Liver (tissue), 9 donors: Measurements from ENCODE around the gene EPHB2. TPM values are rescaled to one million over a fixed set of nuclear protein-coding genes. Genes with fewer than 3 reads are reported as not detected.

Source experiments
- DNase-seq: peaks from one replicate; pipeline ENCODE4 v3.0.0-alpha.2; 2017; ENCODE audit warnings: low spot score
- H3K27ac ChIP-seq, 2 donors: one replicate each; pipeline ENCODE4 v1.7.0; 2013; ENCODE audit warnings: inconsistent platforms in 2 of 2, low read length in 2 of 2, control low read depth in 1 of 2, low read depth in 1 of 2, mild to moderate bottlenecking in 1 of 2
- H3K27me3 ChIP-seq, 4 donors: one replicate each; pipeline versions ENCODE4 v1.6.1 to v1.7.0; 2013; ENCODE audit warnings: low read length in 3 of 4, inconsistent platforms in 1 of 4, mild to moderate bottlenecking in 1 of 4, moderate library complexity in 1 of 4; ENCODE audit not compliant: control insufficient read depth in 4 of 4, insufficient read depth in 4 of 4
- H3K36me3 ChIP-seq, 4 donors: one replicate each; pipeline versions ENCODE4 v1.6.1 to v1.7.0; 2013; ENCODE audit warnings: low read length in 3 of 4, mild to moderate bottlenecking in 3 of 4, low read depth in 1 of 4, moderate library complexity in 1 of 4; ENCODE audit not compliant: control insufficient read depth in 4 of 4, insufficient read depth in 3 of 4
- H3K4me1 ChIP-seq, 4 donors: one replicate each; pipeline versions ENCODE4 v1.6.1 to v1.7.0; 2013; ENCODE audit warnings: low read length in 3 of 4, mild to moderate bottlenecking in 3 of 4, moderate library complexity in 1 of 4; ENCODE audit not compliant: control insufficient read depth in 4 of 4, insufficient read depth in 4 of 4
- H3K4me3 ChIP-seq, 3 donors: one replicate each; pipeline versions ENCODE4 v1.6.1 to v1.7.0; 2013; ENCODE audit warnings: low read length in 3 of 3, control low read depth in 1 of 3, low read depth in 1 of 3, mild to moderate bottlenecking in 1 of 3
- H3K9ac ChIP-seq, 2 donors: one replicate each; pipeline ENCODE4 v1.7.0; 2013; ENCODE audit warnings: low read length in 2 of 2, mild to moderate bottlenecking in 2 of 2, moderate library complexity in 2 of 2, control low read depth in 1 of 2, low read depth in 1 of 2
- H3K9me3 ChIP-seq, 4 donors: one replicate each; pipeline versions ENCODE4 v1.6.1 to v1.7.0; 2013; ENCODE audit warnings: low read length in 3 of 4; ENCODE audit not compliant: control insufficient read depth in 4 of 4
- EGR1 ChIP-seq, 2 donors: IDR thresholded peaks; 2 replicates each; pipeline ENCODE4 v1.6.1; 2016 to 2018; ENCODE audit warnings: antibody characterized with exemption in 2 of 2, low read depth in 2 of 2
- FOXA1 ChIP-seq: IDR thresholded peaks from 2 replicates; pipeline ENCODE4 v1.6.1; 2016; ENCODE audit warnings: antibody characterized with exemption
- FOXA2 ChIP-seq: IDR thresholded peaks from 2 replicates; pipeline ENCODE4 v1.6.1; 2016; ENCODE audit warnings: antibody characterized with exemption
- GABPA ChIP-seq, 2 donors: IDR thresholded peaks in 1 of 2; conservative IDR thresholded peaks in 1 of 2; 2 replicates each; pipeline ENCODE4 v1.6.1; 2016; ENCODE audit warnings: antibody characterized with exemption in 2 of 2, mild to moderate bottlenecking in 1 of 2, moderate library complexity in 1 of 2
- HNF4A ChIP-seq, 2 donors: conservative IDR thresholded peaks; 2 replicates each; pipeline ENCODE4 v1.6.1; 2016; ENCODE audit warnings: antibody characterized with exemption in 2 of 2, mild to moderate bottlenecking in 2 of 2
- HNF4G ChIP-seq: IDR thresholded peaks from 2 replicates; pipeline ENCODE4 v1.6.1; 2016; ENCODE audit warnings: antibody characterized with exemption
- JUND ChIP-seq, 2 donors: IDR thresholded peaks; 2 replicates each; pipeline ENCODE4 v1.6.1; 2016; ENCODE audit warnings: antibody characterized with exemption in 2 of 2
- NR2F2 ChIP-seq: IDR thresholded peaks from 2 replicates; pipeline ENCODE4 v1.6.1; 2016; ENCODE audit warnings: antibody characterized with exemption
- RAD21 ChIP-seq, 2 donors: IDR thresholded peaks; 2 replicates each; pipeline ENCODE4 v1.6.1; 2016; ENCODE audit warnings: antibody characterized with exemption in 2 of 2, mild to moderate bottlenecking in 2 of 2
- RXRA ChIP-seq, 2 donors: IDR thresholded peaks; 2 replicates each; pipeline ENCODE4 v1.6.1; 2017 to 2018; ENCODE audit warnings: antibody characterized with exemption in 2 of 2, mild to moderate bottlenecking in 1 of 2
- SP1 ChIP-seq: IDR thresholded peaks from 2 replicates; pipeline ENCODE4 v1.6.1; 2018; ENCODE audit warnings: antibody characterized with exemption, mild to moderate bottlenecking
- TAF1 ChIP-seq: conservative IDR thresholded peaks from 2 replicates; pipeline ENCODE4 v1.6.1; 2016; ENCODE audit warnings: antibody characterized with exemption, mild to moderate bottlenecking
- YY1 ChIP-seq: IDR thresholded peaks from 2 replicates; pipeline ENCODE4 v1.6.1; 2016; ENCODE audit warnings: antibody characterized with exemption, mild to moderate bottlenecking
- WGBS: extraction: QIAGEN DNeasy Blood & Tissue Kit; methylation state at CpG from one replicate; pipeline ENCODE4 v1.1.7; 2013; 5-methylcytosine and 5-hydroxymethylcytosine counted together
- polyA plus RNA-seq, 2 donors: library from polyadenylated mRNA; stranded (reverse) in 1 of 2; unstranded in 1 of 2; fragments of 200-250 nt in 1 of 2; fragments of >200 nt in 1 of 2; fragmentation: Nextera tagmentation in 1 of 2; extraction: Ambion mirVana in 1 of 2; gene quantifications; one replicate each; pipeline versions ENCODE4 v1.2.1 to v1.2.3, GENCODE V29; 2013 to 2015
- total RNA-seq, 2 donors: library from RNA; depleted of rRNA; stranded (reverse); fragments of >200 nt; gene quantifications; one replicate each; pipeline ENCODE4 v1.2.3, GENCODE V29; 2014
- TF ChIP-seq, protein P1 (sequence below): IDR thresholded peaks from 2 replicates; pipeline ENCODE4 v1.6.1; 2016; ENCODE audit warnings: antibody characterized with exemption
- TF ChIP-seq, protein P2 (sequence below): IDR thresholded peaks from 2 replicates; pipeline ENCODE4 v1.6.1; 2016; ENCODE audit warnings: antibody characterized with exemption, mild to moderate bottlenecking
- TF ChIP-seq, protein P3 (sequence below): IDR thresholded peaks from 2 replicates; pipeline ENCODE4 v1.6.1; 2016; ENCODE audit warnings: antibody characterized with exemption
- TF ChIP-seq, protein P4 (sequence below): fragments of 150-350 bp; IDR thresholded peaks from 2 replicates; pipeline ENCODE4 v1.5.1; 2017; ENCODE audit warnings: improper control_type of control experiment, low read depth, low read length; ENCODE audit not compliant: missing input control
- TF ChIP-seq, protein P5 (sequence below): IDR thresholded peaks from 2 replicates; pipeline ENCODE4 v1.6.1; 2016; ENCODE audit warnings: antibody characterized with exemption
- donor health status: healthy.
- donor health status: healthy.
- donor health status: healthy.
- donor health status: healthy.
- donor health status: healthy.

EPHB2 gene
- total and polyA plus RNA-seq, 4 donors, result 0.07 to 1.0 (median 0.38) TPM

DNA sequence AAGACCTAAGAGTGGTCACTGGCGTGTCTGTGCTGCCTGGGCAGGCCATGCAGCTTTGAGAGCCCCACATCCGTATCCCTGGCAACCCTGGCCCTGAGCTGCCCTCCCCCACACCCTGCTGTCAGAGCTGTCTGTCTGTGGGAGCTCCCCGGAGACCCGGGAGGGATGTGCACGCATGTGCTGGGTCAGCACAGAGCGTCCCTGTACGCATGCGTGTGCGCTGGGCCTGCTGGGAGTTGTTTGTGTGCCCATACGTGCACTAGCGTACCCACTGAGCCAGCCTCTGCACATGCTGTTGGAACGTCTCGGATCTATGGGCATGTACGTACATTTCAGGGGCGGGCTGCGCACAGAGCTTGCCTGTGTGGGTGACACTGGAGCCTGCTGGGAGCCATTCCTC is 89.3 kb downstream of the EPHB2 start:
- 89% methylated on average over 16 of the region's 16 CpGs for WGBS
- H3K27ac ChIP-seq, result no peak overlapping the region
- TF ChIP-seq, protein P1, sequence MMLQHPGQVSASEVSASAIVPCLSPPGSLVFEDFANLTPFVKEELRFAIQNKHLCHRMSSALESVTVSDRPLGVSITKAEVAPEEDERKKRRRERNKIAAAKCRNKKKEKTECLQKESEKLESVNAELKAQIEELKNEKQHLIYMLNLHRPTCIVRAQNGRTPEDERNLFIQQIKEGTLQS, result no peak
- TF ChIP-seq GABPA (IDR thresholded peaks at IDR 0.05 in 1 of 2, conservative IDR thresholded peaks at IDR 0.05 in 1 of 2) (no peak), HNF4G (no peak), NR2F2 (no peak), YY1 (no peak), FOXA2 (no peak), JUND (IDR thresholded peaks at IDR 0.05) (no peak), FOXA1 (no peak)
- TF ChIP-seq, protein P2, sequence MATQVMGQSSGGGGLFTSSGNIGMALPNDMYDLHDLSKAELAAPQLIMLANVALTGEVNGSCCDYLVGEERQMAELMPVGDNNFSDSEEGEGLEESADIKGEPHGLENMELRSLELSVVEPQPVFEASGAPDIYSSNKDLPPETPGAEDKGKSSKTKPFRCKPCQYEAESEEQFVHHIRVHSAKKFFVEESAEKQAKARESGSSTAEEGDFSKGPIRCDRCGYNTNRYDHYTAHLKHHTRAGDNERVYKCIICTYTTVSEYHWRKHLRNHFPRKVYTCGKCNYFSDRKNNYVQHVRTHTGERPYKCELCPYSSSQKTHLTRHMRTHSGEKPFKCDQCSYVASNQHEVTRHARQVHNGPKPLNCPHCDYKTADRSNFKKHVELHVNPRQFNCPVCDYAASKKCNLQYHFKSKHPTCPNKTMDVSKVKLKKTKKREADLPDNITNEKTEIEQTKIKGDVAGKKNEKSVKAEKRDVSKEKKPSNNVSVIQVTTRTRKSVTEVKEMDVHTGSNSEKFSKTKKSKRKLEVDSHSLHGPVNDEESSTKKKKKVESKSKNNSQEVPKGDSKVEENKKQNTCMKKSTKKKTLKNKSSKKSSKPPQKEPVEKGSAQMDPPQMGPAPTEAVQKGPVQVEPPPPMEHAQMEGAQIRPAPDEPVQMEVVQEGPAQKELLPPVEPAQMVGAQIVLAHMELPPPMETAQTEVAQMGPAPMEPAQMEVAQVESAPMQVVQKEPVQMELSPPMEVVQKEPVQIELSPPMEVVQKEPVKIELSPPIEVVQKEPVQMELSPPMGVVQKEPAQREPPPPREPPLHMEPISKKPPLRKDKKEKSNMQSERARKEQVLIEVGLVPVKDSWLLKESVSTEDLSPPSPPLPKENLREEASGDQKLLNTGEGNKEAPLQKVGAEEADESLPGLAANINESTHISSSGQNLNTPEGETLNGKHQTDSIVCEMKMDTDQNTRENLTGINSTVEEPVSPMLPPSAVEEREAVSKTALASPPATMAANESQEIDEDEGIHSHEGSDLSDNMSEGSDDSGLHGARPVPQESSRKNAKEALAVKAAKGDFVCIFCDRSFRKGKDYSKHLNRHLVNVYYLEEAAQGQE, result no peak
- TF ChIP-seq, protein P3, sequence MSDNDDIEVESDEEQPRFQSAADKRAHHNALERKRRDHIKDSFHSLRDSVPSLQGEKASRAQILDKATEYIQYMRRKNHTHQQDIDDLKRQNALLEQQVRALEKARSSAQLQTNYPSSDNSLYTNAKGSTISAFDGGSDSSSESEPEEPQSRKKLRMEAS, result no peak
- H3K4me3 ChIP-seq, result no peak overlapping the region
- no peak for DNase-seq
- no peaks in the 10 kb centered on the region for H3K4me1 ChIP-seq
- no peaks in the 10 kb centered on the region for H3K36me3 ChIP-seq
- H3K9ac ChIP-seq, result no peak overlapping the region
- H3K27me3 ChIP-seq, result no peaks in the 10 kb centered on the region
- no peaks in the 10 kb centered on the region for H3K9me3 ChIP-seq

DNA sequence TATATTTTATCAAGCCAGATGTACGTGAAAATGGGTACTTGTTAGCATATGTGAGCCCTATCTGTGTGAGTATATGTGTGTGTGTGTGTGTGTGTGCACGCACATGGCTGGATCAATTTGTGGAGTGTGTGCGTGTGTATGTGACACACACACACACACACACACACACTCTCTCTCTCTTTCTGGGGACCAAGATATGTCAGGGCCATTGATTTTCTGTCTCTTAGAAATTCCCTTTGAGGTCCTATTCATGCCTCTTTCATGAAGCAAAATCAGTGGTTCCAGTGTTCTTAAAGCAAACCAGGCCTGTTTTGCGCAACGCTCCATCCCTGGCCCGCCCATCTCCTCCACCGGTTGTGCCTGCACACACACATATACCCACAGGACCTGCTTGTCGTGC is 90.0 kb downstream of the EPHB2 start:
- no peaks in the 10 kb centered on the region for H3K9me3 ChIP-seq
- H3K4me1 ChIP-seq, result no peaks in the 10 kb centered on the region
- no peaks in the 10 kb centered on the region for H3K27me3 ChIP-seq
- H3K9ac ChIP-seq, result no peak overlapping the region
- H3K4me3 ChIP-seq, result no peak overlapping the region
- TF ChIP-seq, protein P2, result no peak
- TF ChIP-seq JUND (IDR thresholded peaks at IDR 0.05) (no peak), SP1 (no peak), FOXA1 (no peak), HNF4A (conservative IDR thresholded peaks at IDR 0.05) (no peak), TAF1 (no peak), RAD21 (IDR thresholded peaks at IDR 0.05) (no peak), GABPA (IDR thresholded peaks at IDR 0.05 in 1 of 2, conservative IDR thresholded peaks at IDR 0.05 in 1 of 2) (no peak), YY1 (no peak), FOXA2 (no peak), EGR1 (IDR thresholded peaks at IDR 0.05; ENCODE audit: low read depth in 2 of 2) (no peak), NR2F2 (no peak), RXRA (IDR thresholded peaks at IDR 0.05) (no peak), HNF4G (no peak)
- TF ChIP-seq, protein P4, sequence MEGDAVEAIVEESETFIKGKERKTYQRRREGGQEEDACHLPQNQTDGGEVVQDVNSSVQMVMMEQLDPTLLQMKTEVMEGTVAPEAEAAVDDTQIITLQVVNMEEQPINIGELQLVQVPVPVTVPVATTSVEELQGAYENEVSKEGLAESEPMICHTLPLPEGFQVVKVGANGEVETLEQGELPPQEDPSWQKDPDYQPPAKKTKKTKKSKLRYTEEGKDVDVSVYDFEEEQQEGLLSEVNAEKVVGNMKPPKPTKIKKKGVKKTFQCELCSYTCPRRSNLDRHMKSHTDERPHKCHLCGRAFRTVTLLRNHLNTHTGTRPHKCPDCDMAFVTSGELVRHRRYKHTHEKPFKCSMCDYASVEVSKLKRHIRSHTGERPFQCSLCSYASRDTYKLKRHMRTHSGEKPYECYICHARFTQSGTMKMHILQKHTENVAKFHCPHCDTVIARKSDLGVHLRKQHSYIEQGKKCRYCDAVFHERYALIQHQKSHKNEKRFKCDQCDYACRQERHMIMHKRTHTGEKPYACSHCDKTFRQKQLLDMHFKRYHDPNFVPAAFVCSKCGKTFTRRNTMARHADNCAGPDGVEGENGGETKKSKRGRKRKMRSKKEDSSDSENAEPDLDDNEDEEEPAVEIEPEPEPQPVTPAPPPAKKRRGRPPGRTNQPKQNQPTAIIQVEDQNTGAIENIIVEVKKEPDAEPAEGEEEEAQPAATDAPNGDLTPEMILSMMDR, result no peak
- TF ChIP-seq, protein P5, sequence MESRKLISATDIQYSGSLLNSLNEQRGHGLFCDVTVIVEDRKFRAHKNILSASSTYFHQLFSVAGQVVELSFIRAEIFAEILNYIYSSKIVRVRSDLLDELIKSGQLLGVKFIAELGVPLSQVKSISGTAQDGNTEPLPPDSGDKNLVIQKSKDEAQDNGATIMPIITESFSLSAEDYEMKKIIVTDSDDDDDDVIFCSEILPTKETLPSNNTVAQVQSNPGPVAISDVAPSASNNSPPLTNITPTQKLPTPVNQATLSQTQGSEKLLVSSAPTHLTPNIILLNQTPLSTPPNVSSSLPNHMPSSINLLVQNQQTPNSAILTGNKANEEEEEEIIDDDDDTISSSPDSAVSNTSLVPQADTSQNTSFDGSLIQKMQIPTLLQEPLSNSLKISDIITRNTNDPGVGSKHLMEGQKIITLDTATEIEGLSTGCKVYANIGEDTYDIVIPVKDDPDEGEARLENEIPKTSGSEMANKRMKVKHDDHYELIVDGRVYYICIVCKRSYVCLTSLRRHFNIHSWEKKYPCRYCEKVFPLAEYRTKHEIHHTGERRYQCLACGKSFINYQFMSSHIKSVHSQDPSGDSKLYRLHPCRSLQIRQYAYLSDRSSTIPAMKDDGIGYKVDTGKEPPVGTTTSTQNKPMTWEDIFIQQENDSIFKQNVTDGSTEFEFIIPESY, result no peak
- TF ChIP-seq, protein P3, result no peak
- TF ChIP-seq, protein P1, result no peak
- 88% methylated on average over 8 of the region's 8 CpGs for WGBS
- no peak overlapping the region for H3K27ac ChIP-seq
- no peak for DNase-seq
- no peaks in the 10 kb centered on the region for H3K36me3 ChIP-seq
